GM19372 (cell line): ENCODE results near the gene C3orf20.

Experiments
- ATAC-seq: cut with Tn5 transposase; IDR thresholded peaks from one replicate; pipeline ENCODE4 v1.9.1; 2021; ENCODE audit warnings: mild to moderate bottlenecking, low read depth, moderate library complexity; ENCODE audit not compliant: unreplicated experiment

Gene C3orf20

DNA sequence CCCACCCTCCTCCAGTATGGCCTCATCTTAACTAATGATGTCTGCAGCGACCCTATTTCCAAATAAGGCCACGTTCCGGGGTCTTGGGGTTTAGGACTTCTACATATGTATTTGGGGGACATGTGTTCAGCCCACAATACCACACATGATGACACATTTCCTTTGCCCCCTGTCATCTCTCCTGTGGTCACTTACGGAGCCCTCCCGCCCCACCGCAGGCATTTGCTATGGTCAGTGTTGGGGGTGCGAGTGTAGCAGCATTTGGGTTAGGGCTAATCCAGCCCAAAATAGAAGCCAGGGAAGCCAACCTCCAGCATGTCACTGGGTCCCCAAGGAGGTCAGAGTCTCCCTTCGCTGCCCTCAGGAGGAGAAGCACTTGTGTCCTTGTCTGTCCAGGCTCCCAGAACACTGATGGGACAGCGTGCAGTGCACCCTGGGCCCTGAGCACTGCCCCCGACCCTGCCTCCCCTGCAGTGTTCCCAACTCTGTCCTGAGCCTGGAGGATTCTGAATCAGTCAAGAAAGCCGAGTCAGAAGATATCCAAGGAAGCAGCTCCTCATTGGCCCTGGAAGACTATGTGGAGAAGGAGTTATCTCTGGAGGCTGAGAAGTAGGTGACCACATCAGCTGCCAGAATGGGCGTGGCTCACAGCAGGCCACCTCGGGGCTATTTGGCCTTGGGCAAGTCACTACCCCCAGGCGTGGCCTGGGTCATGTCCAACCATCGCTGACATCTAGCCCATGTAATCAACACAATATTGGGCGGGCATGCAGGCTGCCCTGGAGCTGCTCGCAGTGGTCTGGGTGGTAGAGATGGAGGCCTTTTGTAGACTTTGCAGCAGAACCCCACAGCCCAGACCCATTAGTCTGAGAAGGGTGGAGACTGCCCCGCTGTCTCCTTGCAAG, 96.9 kb downstream of the C3orf20 start:
- no peak for ATAC-seq

DNA sequence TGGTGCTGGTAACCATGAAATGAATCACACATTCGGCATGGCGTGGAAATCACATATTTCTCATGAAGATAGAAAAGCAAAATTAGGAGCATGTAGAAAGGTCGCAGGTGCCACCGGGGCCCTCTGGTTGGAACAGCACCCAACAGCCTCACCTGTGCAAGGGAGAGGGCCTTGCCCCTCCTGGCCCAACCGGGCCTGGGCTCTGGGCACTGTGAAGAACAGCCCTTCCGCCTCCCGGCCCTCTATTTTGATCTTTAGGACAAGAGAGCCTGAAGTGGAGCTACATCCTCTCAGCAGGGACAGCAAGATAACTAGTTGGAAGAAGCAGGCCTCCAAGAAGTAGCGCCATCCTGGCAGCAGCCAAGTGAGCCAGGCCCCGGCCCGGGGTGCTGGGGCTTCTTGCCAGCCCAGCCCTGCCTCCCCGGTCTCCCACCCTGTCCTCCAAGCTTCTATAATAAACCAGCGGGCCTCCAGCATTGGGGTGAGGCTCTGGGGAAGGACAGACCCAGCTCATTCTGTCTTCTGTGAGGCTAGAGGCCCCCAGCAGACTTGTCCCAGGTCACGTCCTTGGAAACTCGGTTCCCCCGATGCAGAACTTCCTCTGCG, 97.7 kb downstream of the C3orf20 start:
- no peak for ATAC-seq

DNA sequence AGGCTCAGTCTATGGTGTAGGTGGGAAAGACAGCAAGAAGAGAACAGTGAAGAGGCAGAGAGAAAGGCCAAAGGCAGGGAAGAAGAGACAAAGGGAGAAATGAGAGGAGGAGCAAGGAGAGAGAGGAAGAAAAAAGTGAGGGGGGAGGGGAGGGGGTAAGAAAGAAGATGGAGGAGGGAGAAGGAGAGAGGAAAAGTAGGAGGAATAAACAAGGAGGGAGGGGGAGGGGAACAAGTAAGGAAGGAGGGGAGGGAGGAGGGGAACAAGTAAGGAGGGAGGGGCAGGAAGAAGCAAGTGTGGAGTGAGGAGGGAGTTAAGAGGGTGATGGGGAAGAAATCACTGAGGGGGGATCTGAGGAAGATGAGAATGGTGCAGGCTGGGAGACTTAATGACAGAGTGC, 98.3 kb downstream of the C3orf20 start:
- ATAC-seq = no peak

DNA sequence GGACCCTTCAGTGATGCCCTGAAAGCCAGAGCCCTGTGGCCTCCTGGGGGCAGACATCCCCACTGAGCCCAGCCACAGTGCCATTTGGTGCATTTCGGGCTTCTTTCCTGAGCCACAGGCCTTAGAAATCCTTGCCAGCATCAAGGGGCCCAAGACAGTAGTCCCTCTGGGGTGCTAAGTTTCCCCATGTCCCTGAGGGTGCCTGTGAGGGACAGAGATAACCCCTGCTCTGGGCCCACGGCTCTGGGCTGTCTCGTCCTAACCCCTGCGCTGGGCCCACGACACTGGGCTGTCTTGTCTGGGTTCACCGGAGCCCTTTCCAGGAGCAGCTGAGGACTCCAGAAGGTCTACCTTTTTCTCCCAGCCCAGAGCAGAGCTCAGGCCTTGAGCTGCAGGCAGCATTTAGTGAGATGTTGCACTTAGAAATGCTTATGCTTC, 98.8 kb downstream of the C3orf20 start:
- ATAC-seq = no peak

DNA sequence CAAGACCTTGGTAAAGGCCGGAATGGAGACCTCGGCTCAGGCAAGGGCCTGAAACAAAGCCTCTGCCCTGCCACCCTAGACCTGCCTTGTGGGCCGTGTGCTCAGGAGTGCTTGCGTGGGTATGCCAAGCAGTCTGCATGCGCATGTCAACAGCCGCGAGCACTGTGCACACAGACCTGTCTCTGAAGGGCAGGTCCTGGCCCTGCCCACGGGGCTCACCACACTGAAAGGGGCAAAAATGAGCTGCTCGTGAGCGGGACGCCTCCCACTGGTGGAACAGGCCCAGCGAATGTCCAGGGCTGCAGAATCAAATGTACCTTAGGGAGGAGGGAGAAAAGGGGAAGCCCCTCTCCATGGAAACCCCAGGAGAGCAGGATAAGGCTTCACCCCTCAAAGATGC, 99.5 kb downstream of the C3orf20 start:
- ATAC-seq = no peak

DNA sequence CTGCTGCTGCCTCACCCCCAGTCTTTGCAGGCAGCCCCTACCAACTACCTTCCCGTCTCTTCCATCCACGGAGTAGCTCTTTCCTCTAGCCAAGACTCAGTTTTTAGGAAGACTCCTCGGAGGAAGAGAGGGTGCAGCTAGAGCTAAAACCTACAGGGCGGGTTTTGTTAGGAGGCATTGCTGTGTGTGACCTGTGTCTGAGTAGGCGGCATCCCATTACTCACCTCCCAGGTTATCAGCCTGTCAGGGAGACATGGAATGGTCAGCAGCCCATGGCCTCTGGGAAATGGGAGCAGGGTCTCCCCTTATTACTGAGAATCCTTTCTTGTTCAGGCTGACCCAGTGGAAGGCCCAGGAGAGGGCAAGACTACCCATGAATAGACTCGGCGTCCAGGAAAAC, 100.1 kb downstream of the C3orf20 start:
- ATAC-seq = no peak

DNA sequence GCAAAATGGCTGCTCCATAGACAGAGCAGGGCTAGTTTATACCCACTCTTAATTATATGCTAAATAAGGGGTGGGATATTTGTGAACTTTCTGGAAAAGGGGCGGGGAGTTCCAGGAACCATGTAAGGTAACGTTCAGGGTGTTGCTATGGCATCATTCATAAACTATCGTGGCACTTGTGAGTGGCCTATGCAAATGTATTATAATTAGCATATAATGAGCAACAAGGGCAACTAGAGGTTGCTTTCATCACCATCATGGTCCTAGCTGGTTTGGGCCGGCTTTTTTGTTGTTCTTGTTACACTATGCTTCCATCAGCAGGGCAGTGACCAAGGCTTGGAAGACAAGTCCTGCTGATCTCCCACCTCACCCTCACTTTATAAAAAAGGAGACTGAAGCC, 100.6 kb downstream of the C3orf20 start:
- ATAC-seq = no peak

DNA sequence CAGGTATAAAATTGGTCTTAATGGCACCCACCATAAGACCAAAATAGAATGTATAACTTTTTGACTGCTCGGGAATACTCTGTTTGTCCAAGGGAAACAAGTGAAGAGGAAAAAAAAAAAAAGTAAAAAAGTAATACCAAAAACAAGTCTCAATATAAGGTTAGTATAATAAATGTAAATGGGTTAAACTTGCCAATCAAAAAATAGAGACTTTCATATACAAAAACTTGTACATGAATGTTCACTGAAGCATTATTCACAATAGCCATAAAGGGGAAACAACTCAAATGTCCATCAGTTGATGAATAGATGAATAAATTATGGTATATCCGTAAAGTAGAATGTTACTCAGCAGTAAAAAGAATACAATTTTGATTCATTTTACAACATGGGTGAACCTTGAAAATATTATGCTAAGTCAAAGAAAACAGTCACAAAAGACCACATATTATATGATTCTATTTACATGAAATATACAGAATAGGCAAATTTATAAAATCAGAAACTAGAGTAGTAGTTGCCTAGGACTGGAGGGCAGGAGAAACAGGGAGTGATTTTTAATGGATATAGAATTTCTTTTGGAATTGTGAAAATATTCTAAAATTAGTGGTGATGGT, 104.2 kb downstream of the C3orf20 start:
- no peak for ATAC-seq

DNA sequence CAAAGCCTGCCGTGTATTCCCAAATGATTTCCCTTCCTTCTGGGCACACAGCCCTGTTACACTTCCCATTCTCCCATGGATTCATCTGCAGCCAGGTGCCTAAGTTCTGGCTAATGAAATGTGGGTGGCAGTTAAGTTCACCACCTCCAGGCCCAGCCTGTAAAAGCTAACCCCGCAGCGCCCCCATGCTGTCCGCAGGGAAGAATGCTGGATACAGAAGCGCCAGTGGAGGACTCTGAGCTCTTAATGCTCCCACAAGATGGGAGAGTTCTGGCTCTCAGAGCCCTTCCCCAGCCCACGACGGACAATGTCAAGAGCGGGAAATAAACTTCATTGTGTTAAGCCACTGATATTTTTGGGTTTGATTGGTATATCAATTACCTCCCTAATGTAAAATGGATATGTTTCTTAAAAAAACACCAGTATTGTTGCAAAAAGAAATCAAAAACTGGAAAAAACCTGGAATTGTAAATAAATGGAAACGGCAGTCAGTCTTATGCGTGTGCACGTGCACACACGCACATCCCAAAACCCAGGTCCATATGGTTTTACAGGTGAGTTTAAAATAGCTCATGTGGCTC, 106.1 kb downstream of the C3orf20 start:
- no peak for ATAC-seq

DNA sequence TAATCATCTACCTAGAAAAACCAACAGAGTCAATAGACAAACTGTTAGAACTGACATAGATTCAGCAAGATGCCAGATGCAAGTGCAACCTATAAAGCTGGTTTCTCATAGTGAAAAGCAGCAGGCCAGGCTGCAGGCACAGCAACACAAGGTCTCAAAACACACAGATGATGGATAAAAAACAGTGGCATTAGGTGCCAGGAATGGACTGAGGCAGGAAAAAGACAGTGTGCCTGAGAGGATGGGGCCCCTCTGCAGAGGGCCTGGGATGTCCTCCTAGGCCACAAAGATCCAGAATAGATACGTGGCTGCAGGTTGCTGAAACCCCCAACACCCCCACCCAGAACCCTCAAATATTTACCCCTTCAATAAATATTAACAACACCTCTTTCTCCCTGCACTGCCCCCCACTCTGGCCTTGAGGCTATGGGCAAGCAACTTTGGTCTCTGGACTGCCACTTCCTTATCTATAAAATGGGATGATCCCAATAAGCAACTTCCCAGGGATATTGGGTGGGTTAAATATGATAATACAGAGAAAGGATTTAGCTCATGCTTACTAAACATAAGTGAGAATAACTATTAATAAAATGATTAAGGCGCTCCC, 108.6 kb downstream of the C3orf20 start:
- ATAC-seq = no peak

DNA sequence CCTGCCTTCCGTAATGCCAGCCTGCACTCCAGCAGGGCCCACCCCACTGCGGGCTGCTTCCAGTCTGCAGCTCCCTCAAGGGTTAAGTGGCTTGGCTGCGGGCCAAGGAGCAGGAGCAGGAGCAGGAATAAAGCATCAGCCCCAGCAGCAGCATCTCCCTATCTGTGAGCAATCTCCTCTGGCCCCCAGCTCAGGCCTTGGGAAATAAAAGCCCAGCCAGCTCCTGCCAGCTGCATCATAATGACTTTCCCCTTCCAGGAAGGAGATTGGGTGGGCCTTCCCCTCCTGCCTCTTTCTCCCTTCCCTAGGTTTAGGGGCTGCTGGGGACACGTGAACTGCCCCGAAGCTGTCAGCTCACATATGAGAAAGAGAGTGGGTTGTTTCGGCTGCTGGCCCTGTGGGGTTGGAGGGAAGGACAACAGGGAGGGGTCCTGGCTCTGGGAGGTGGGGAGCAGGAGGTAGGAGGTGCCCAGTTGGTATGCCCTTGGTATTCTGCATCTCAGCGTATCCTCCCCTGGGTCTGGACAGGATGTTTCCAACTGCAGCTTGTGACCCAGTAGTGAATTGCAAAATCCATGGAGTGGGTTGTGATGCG, 109.2 kb downstream of the C3orf20 start:
- no peak for ATAC-seq

DNA sequence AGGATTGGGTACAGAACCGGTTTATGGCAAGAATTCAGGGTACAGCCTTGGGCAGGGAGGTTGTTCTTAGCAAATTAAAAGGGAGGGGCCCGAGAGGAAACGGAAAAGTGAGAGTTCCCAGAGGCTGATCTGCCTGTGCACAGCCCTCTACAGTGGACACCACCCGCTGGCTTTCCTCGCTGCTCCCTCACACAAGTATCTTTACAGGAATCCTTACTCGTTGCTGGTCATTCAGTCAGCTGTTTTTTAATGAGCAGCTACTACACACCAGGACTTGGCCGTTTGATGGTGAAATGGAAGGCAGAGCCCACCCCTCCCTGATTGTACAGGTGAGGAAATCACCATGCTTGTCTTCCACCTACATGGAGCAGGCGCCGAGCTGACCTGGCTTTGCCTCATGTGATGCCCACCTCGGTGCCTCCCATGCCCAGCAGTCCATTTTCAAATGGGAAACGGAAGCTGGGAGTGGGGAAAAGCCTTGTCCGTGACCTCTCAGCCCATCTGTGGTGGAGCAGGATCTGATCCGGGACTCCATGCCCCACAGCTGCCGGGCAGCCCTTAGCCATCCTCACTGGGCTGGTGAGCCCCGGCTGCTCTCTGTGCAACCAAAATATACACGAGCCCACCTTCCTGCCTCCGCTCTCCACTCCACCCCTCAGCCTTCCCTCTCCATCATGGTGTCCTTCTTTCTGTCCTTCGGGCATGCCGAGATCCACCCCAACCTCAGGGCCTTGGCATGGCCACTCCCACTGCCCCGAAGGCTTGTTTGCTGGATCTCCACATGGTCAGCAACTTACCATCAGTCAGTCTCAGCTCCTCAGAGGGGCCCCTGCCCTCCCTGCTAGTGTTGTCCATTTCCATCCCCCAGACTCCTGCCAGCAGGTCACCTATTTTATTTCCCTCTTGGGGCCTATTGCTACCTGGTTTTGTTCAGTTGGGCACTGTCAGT, 110.5 kb downstream of the C3orf20 start:
- no peak for ATAC-seq

DNA sequence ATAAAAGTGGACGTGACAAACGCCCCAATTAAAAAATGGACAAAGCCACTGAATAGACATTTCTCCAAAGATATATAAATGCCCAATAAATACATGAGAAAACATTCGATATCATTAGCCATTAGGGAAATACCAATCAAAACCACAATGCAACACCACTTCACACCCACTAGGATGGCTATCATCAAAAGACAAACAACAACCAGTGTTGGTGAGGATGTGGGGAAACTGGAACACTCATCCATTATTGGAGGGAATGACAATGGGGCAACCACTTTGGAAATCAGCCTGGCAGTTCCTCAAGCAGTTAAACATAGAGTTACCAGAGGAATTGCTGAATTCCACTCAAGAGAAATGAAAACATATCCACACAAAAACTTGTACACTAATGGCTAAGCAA, 111.4 kb downstream of the C3orf20 start:
- ATAC-seq = no peak

DNA sequence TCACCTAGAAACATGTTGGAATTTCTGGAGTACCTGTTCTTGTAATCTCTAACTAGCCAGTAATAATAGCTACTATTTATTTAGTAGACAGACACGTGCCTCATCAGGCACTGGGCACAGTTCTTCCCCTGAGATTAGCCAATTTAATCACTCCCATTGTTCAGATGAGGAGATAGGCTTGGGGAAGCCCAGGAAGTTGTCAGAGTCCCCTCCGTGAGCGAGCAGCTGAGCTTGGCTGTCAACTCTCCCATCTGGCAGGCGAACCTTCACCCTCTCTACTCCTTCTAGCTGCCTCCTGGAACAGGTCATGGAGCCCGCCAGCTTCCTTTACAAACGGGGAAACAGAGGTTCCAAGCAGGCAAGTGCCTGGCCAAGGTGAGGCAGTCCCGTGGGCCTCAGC, 112.7 kb downstream of the C3orf20 start:
- ATAC-seq = no peak

DNA sequence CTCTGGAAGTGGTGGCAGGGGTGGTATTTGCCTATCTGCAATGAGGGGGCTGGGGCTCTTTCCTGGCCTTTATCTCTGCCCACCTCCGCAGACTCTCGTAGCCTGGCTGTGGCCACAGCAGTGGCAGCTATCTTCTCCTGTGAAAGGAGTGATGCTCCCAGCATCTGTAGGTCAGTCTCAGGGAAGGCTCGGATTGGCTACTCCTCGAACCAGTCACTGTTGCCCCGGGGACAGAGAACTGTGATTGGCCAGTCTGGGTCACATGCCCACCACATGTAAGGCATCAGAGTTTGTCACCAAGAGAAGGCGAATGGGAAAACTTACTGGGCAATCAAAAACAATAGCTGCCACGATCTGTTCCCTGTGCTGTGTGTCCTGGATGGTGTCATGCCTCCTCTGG, 113.7 kb downstream of the C3orf20 start:
- ATAC-seq = no peak

DNA sequence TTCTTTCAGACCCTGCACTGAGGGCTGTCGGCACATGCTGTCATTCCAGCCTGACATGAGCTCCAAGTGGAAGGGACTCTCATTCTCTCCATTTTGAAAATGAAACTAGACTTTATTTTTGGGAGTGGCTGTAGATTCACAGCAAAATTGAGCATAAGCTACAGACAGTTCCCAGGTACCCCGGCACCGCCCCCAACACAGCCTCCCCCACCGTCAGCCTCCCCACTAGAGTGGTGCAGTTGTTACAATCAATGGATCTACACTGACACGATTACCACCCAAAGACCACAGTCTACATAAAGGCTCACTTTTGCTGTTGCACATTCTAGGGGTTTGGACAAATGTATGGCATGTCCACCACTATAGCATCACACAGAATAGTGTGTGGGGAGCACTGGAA, 114.3 kb downstream of the C3orf20 start:
- ATAC-seq = no peak

DNA sequence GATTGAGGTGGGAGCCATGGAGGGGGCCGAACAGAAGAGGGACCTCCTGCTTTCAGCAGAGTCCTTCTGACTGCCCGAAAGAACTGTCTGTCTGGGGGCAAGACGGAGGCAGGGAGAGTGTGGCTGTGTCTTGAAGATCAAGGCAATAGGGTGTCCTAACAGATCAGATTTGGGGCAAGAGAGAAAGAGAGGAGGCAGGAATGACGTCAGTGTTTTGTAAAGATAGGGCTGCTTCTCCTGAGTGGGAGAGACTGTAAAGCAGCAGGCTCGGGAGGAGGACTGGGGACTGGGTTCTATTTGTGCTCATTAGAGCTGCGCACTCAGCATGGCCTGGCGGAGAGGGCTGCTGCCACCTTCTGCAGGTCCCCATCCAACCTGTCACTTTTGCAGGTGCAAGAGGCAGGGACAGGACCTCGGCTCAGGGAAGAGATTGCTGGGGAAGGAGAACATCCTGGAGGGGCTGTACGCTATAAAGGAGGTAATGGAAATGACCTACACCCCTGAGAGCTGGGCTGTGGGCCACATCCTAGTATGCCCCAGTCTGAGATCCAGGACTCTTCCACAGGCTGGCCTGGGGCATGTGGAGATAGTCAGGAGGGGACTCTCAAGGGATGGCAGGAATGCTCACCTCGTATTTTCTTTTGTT, 114.8 kb downstream of the C3orf20 start:
- no peak for ATAC-seq

DNA sequence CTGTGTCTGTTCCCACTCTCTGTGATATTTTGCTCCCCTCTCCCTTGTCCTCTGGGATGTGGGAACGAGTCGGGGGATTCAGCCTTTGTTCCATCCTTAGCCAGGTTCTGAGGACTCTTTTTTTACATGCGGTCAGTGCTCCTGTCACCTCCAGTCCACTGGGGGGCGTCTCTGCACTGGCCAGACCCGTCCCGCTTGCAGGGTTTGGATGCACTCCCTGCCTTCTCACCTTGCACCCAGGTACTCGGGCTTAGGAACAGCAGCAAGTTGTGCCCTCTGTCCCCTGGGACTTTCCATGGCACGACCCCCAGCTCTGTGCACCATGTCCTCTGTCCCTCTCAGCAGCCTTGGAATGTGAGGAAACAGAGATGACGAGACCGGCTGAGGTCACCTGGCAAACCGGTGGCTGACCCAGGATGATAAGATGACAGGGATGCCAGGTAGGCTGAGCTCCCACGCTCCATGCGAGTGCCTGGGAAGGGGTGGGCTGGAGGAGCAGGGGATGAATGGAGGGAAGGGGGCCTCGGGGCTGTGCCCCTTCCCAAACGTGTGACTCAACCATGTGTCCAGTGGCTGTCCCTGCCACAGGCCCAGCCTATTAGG, 116.5 kb downstream of the C3orf20 start:
- ATAC-seq = no peak
